ENCODE data around the gene CNIH3.

GRCh38 chr1:224591326-224591725 lies 24.8 kb upstream of the CNIH3 start:
- TF ChIP-seq CTCF (IDR thresholded peaks at IDR 0.05; ENCODE audit: low read length) (no peak), EZH2 (IDR thresholded peaks at IDR 0.05; ENCODE audit: borderline replicate concordance, low read length) (no peak)

All from OCI-LY1 (cell line).